OCI-LY7 (cell line): ENCODE data around the gene EBF3. TPM values are rescaled to one million over a fixed set of nuclear protein-coding genes. Genes with fewer than 3 reads are reported as not detected.

Source experiments
- BruUV-seq: library from RNA; stranded (reverse); fragments of 400-500 nt; replicated peaks from 2 replicates; lab custom pipeline; 2021; lab: Mats Ljungman, UMichigan
- CTCF ChIA-PET: fragments of 300-600 bp; sonication (Branson Sonifier 250); formaldehyde crosslinking; loops from one replicate; lab custom pipeline; 2022; ENCODE audit warnings: antibody characterized with exemption; ENCODE audit not compliant: unreplicated experiment; lab: Charles Lee
- POLR2A ChIA-PET: fragments of 300-600 bp; sonication (Branson Sonifier 250); formaldehyde crosslinking; loops from one replicate; lab custom pipeline; 2022; ENCODE audit warnings: antibody characterized with exemption; lab: Charles Lee
- DNase-seq: peaks from one replicate; pipeline ENCODE4 v3.0.0-alpha.2; 2015; ENCODE audit warnings: low spot score
- H2AFZ ChIP-seq: fragments of 200-600 bp; sonication (generic), shearing (Covaris generic); 2 replicates; pipeline ENCODE4 v1.6.1; 2014; ENCODE audit warnings: mild to moderate bottlenecking, antibody characterized with exemption, low read length, moderate library complexity
- H3K27ac ChIP-seq: fragments of 200-600 bp; sonication (generic); 2 replicates; pipeline ENCODE4 v1.5.1; 2014; ENCODE audit warnings: mixed run types, low read depth, mild to moderate bottlenecking, moderate library complexity, low read length, inconsistent platforms; ENCODE audit not compliant: poor library complexity, severe bottlenecking
- H3K36me3 ChIP-seq: fragments of 200-600 bp; sonication (generic); 2 replicates; pipeline ENCODE4 v1.6.1; 2014; ENCODE audit warnings: mild to moderate bottlenecking, antibody characterized with exemption, low read length, moderate library complexity, mixed read lengths; ENCODE audit not compliant: insufficient read depth
- H3K4me1 ChIP-seq: fragments of 200-600 bp; sonication (generic); 2 replicates; pipeline ENCODE4 v1.5.1; 2014; ENCODE audit warnings: mild to moderate bottlenecking, low read length; ENCODE audit not compliant: insufficient read depth, poor library complexity, severe bottlenecking
- H3K4me2 ChIP-seq: fragments of 200-600 bp; sonication (generic); 2 replicates; pipeline ENCODE4 v1.6.1; 2014; ENCODE audit warnings: mild to moderate bottlenecking, low read length
- H3K4me3 ChIP-seq: fragments of 200-600 bp; sonication (generic); 2 replicates; pipeline ENCODE4 v1.5.1; 2014; ENCODE audit warnings: mild to moderate bottlenecking, low read depth, low read length; ENCODE audit not compliant: poor library complexity, severe bottlenecking
- H3K79me2 ChIP-seq: fragments of 200-600 bp; sonication (generic); 2 replicates; pipeline ENCODE4 v1.6.1; 2016; ENCODE audit warnings: low read depth, mild to moderate bottlenecking, low read length, moderate library complexity, mixed read lengths; ENCODE audit not compliant: insufficient read depth
- H3K9me2 ChIP-seq: fragments of 200-600 bp; sonication (generic); 2 replicates; pipeline ENCODE4 v1.6.1; 2016; ENCODE audit warnings: mild to moderate bottlenecking, low read length, mixed read lengths; ENCODE audit not compliant: insufficient read depth
- H3K9me3 ChIP-seq: fragments of 200-600 bp; sonication (generic); 2 replicates; pipeline ENCODE4 v1.6.1; 2014; ENCODE audit warnings: mild to moderate bottlenecking, mixed run types, low read length, mixed read lengths
- H4K20me1 ChIP-seq: fragments of 200-600 bp; sonication (generic); 2 replicates; pipeline ENCODE4 v1.6.1; 2014; ENCODE audit warnings: mild to moderate bottlenecking, antibody characterized with exemption, low read length, moderate library complexity, mixed read lengths; ENCODE audit not compliant: insufficient read depth
- CTCF ChIP-seq: fragments of 200-600 bp; sonication (generic); conservative IDR thresholded peaks from 2 replicates; pipeline ENCODE4 v1.5.1; 2014; ENCODE audit warnings: mild to moderate bottlenecking, antibody characterized with exemption, low read length, moderate library complexity, mixed read lengths
- EZH2phosphoT487 ChIP-seq: fragments of 200-600 bp; sonication (generic); IDR thresholded peaks from 2 replicates; pipeline ENCODE4 v1.6.1; 2018; ENCODE audit warnings: low read depth, borderline replicate concordance, mild to moderate bottlenecking, mixed run types, antibody characterized with exemption, low read length, moderate library complexity, mixed read lengths
- intact Hi-C: fragments of 100-400 bp; cut with micrococcal nuclease; formaldehyde crosslinking; loops from one replicate; pipeline ENCODE4 v1.10.0; 2022; ENCODE audit not compliant: unreplicated experiment
- total RNA-seq, 2 experiments: library from RNA; depleted of rRNA in 1 of 2; stranded (reverse); fragments of >200 nt in 1 of 2; shearing (Covaris generic) in 1 of 2; gene quantifications; 2 replicates each; pipeline ENCODE4 v1.2.3, GENCODE V29; 2014 to 2022

Gene EBF3
- total RNA-seq, 2 experiments from 2014 or later: not detected

- no peak for DNase-seq
- Histone ChIP-seq H4K20me1 (no peaks in the 10 kb centered on the region), H3K27ac (no peak overlapping the region), H3K9me3 (no peaks in the 10 kb centered on the region), H3K4me3 (no peak overlapping the region), H3K36me3 (no peaks in the 10 kb centered on the region), H3K4me1 (no peaks in the 10 kb centered on the region), H3K9me2 (no peaks in the 10 kb centered on the region), H2AFZ (no peak overlapping the region), H3K4me2 (no peak overlapping the region), H3K79me2 (no peaks in the 10 kb centered on the region)
- CTCF ChIA-PET: no interaction called here
- TF ChIP-seq EZH2phosphoT487 (no peak), CTCF (no peak)
- no TSS peak for BruUV-seq
- intact Hi-C loops: no loop called here
- POLR2A ChIA-PET: no interaction called here
Observed at GRCh38 chr10:129854158-129854557, 109.9 kb downstream of the EBF3 start.

DNA sequence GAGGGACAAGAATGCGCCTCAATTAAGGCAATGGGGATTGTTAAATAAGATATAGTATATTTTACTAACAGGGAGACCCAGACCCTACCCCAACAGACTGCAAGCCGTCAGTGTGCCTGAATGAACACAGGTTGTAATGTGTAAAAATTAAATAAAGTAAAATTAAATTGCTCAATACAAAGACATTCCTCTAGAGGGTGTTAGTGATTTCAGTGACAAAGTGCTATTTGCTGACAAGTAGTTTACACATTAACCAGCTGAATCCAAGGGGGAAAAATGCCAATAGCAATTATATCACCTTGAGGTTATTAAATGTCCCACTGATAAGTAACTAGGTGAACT, 110.5 kb downstream of the EBF3 start:
- Histone ChIP-seq H3K36me3 (no peaks in the 10 kb centered on the region), H4K20me1 (no peaks in the 10 kb centered on the region), H2AFZ (no peak overlapping the region), H3K9me2 (no peaks in the 10 kb centered on the region), H3K9me3 (no peaks in the 10 kb centered on the region), H3K27ac (no peak overlapping the region), H3K79me2 (no peaks in the 10 kb centered on the region), H3K4me2 (no peak overlapping the region), H3K4me1 (no peaks in the 10 kb centered on the region), H3K4me3 (no peak overlapping the region)
- BruUV-seq: no TSS peak
- POLR2A ChIA-PET: no interaction called here
- TF ChIP-seq EZH2phosphoT487 (no peak), CTCF (peak; percentile 71)
- CTCF ChIA-PET: no interaction called here
- intact Hi-C loops: no loop called here
- DNase-seq: no peak

DNA sequence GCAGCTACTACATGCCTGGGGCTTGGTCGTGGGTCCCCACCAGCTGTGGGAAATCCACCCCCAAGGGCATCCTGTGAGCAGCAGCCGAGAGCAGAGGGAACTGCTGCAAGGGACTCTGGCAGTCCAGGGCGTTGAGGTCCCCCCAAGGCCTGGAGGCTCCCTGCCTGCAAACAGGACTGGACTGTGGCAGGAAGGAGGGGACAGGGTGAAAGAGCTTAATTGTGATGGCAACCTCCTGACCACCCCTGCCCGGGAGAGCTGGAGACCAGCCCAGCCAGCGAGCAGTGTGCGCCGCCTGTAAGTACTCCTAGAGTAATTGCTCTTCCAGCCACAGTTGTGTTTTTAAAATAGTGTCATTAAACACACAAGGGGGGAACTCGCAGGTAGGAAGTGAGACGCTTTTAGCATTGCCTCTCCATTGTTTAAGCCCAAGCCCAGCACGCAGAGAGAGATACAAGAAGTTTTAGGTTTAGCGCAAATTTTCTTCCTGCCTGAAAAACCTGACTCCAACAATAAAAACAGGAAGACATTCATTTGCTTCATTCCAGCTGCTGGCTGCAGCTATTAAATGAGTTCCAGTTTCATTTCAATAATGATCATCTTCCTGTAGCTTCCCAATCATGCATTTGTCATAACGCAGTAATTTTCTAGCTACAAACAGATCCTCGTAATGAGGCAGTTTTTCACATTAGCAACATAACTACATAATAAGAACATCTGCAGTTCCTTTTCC, 111.1 kb downstream of the EBF3 start:
- H2AFZ ChIP-seq: no peak overlapping the region
- POLR2A ChIA-PET: interaction anchor here (0.5 kb wide), 1 partner anchor 20 kb away, joined by 3 read pairs; no protein-coding TSS in a partner anchor
- TF ChIP-seq EZH2phosphoT487 (no peak), CTCF (no peak)
- no peaks in the 10 kb centered on the region for H3K36me3 ChIP-seq
- no peaks in the 10 kb centered on the region for H4K20me1 ChIP-seq
- no peak overlapping the region for H3K4me2 ChIP-seq
- H3K27ac ChIP-seq: no peak overlapping the region
- no peaks in the 10 kb centered on the region for H3K9me2 ChIP-seq
- no peak overlapping the region for H3K4me3 ChIP-seq
- no peaks in the 10 kb centered on the region for H3K4me1 ChIP-seq
- BruUV-seq: no TSS peak
- no peaks in the 10 kb centered on the region for H3K9me3 ChIP-seq
- DNase-seq: no peak
- CTCF ChIA-PET: no interaction called here
- intact Hi-C loops: no loop called here
- H3K79me2 ChIP-seq: no peaks in the 10 kb centered on the region
